Activated CD8-positive, alpha-beta memory T cell treated with anti-CD3 and anti-CD28 coated beads for 1 hour (primary cell): ENCODE data around the gene PSMC3IP.

Experiments used
- DNase-seq, 2 donors: peaks; one replicate each; pipeline ENCODE4 v3.0.0-alpha.2; 2020; ENCODE audit warnings: low read depth in 1 of 2; ENCODE audit errors: extremely low read depth in 1 of 2

Gene PSMC3IP

GRCh38 chr17:42586514-42587230 lies 9.1 kb upstream of the PSMC3IP start:
- no peak for DNase-seq

GRCh38 chr17:42585353-42585752 lies 7.8 kb upstream of the PSMC3IP start:
- no peak for DNase-seq

DNA sequence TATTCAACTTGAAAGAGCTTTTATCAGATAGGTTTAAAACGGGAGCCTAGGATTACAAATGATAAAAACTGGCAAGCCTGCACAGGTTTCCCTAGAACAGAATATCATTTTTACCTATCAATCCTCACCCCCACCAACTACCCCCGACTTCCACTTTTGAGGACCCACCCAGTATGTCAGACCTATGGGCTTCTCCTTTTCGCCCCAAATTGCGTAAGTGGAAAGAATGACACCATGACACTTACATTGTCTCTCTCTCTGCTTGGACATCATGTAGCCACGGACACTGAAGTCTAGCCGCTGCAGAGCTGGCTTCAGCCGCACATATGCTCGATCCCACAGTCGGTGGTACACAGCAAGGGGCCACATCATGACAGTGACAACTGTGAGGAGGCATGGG lies 7.4 kb upstream of the PSMC3IP start:
- no peak for DNase-seq

DNA sequence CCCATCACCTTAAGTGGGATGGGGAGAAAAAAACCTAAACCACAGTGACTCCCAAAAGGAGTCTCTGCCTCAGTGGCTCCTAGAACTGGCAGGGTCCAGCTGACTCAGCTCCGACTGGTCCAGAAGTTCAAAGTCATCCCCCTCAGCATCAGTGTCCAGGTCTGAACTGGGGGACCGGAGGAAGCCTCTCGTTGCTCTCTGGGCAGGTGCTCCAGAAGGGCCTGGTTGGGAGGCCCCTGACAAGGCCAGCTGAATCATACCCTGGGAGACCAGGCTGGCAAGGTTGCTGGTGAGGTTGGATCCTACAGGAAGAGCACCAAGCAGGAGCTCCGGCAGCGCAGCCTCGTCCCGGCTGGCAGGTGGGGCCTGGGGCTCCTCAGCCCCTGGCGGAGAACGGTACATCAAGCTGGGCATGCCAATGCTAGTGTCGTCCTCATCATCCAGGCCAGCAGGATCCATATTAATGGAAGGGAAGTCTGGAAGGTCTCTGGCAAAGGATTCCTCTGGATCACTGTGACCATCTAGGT lies 4.3 kb upstream of the PSMC3IP start:
- DNase-seq, result no peak

GRCh38 chr17:42579794-42580551 lies 2.4 kb upstream of the PSMC3IP start:
- no peak for DNase-seq

DNA sequence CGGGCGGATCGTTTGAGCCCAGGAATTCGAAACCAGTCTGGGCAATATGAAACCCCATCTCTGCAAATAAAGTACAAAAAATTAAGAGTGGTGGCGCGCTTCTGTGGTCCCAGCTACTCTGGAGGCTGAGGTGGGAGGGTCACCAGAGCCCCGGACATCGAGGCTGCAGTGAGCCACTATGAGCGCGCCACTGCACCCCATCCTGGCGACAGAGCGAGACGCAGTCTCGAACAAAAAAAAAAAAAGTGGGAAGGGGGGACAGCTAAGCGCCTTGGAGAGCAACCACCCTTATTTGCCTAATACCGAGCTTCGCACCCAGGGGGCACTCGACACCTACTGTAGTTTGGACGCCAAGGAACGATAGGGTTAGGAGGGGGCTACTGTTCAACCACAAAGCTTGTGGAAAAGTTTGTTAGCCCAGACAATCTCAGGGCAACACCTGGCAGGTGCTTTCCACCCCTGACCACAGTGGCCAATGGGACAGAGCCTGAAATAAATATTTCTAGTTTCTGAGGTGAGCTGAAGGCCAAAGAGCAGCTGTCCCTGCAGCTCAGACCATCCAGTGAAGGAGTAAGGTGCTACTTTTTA lies 847 bp upstream of the PSMC3IP start:
- DNase-seq, result peak in 1 of 2 donors; percentile 48

- no peak for DNase-seq
Observed at GRCh38 chr17:42577140-42577531, 393 bp downstream of the PSMC3IP start.

- DNase-seq, result no peak
Observed at GRCh38 chr17:42574463-42574862, 3.1 kb downstream of the PSMC3IP start.

DNA sequence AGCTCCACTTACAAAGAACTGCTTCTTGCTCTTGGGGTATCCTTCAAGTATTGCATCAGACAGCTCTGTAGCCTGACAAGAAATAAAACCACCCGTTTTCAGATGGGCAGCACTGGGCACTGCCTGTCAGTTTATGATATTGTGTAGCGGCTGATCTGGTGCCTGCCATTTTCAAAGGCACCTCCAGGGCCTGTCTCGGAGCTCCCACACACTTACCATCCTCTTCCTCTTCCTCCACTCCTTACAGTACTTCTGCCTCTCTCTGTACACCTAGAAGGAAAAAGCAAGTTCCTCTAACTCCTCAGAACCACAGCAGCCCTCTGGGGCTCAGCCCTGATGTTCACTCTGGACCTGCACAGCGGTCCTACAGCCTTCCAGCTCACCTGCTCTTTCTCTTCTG lies 4.4 kb downstream of the PSMC3IP start:
- DNase-seq, result no peak

GRCh38 chr17:42571435-42572225 lies 5.9 kb downstream of the PSMC3IP start:
- no peak for DNase-seq

DNA sequence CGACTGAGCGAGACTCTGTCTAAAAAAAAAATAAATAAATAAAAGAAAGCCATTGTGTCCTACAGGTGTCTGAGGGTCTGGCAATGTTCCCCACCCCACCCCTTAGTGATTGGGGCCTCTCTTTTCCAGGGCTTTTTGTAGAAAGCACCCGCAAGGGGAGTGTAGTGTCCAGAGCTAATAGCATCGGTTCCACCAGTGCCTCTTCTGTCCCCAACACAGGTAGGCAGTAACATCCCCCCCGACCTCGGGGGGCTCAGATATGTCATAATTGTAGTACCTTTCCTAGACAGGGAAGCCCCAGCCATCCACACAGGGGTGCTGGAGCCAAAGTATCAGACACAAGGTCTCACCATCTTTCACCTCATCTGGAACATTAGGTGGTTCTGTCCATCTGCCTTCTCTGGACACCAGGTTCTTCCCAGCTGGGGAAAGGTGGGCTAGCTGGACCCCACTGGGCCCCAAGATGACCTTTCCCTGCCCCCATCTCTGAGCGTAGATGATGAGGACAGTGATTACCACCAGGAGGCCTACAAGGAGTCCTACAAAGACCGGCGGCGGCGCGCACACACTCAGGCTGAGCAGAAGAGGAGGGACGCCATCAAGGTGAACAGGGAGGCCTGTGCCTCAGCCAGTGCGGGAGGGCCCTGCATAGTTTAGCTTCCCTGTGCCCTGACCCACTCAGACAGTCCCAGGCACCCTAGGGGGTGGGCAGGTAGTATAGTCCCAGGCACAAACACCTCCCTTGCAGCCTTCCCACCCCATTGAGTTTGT lies 9.0 kb downstream of the PSMC3IP start:
- DNase-seq, result no peak

DNA sequence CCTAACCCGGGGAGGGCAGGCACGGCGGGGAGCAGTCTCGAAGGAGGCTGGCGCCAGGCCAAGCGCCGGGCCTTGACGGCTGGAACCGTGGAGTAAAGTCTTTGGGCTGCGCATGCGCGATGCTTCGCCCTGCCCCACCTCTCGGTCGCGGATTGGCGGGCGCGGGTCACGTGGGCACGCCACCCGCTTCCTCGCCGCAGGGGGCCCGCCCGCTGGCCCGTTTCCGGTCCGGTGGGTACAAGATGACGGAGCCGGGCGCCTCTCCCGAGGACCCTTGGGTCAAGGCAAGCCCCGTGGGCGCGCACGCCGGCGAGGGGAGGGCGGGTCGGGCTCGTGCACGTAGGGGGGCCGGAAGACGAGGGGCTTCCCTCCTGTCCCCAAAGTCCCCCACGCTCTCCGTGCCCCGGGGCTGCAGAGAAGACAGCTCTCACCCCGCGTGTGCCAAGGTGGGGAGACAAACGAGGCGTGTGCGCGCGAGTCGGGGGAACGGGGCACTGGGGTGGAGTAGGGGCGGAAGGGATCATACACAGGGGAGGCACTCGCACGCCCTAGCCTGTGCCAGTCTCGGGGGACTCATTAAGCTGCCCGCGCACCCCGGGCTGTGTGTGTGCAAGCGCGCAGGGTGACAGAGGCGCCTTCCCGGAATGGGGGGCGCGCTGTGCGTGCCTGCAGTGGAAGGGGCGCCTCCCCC lies 10.5 kb downstream of the PSMC3IP start, which contains the start of gene MLX:
Gene MLX (plus strand): TSS at position 218 of the 691 bp plus-strand sequence. CDS start 25 bp downstream, at position 243.
- DNase-seq, result peak; percentile 74 to 86

DNA sequence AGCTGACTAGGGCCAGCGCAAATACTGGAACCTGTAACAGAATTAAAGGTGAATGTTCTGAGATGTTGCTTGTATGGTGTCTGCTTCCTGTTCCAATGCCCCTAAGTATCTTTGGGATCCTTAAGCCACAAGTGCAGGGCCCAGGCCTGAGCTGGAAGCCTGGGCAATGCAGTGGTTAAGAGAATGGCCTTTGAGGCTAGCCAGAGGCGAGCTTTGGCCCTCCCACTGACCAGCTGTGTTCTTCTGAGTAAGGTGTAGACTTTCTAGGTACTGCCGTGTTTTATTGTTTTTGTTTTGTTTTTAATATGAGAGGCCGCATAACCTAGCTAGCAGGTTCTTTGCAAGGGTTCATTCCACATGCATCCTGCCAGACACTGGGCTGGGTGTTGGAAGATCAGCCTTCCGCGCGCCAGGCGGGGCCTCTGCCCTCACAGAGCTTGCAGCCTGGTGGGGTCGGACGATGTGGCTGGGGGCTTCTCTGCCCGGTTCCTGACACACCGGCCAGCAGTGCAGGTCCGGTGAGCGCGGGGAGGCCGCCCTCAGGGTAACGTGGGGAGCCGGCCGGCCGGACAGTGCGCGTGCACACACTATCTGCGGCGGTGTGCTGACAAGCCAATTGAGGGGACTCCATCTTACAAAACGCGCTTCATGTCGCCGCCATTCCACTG lies 11.2 kb downstream of the PSMC3IP start:
- no peak for DNase-seq

DNA sequence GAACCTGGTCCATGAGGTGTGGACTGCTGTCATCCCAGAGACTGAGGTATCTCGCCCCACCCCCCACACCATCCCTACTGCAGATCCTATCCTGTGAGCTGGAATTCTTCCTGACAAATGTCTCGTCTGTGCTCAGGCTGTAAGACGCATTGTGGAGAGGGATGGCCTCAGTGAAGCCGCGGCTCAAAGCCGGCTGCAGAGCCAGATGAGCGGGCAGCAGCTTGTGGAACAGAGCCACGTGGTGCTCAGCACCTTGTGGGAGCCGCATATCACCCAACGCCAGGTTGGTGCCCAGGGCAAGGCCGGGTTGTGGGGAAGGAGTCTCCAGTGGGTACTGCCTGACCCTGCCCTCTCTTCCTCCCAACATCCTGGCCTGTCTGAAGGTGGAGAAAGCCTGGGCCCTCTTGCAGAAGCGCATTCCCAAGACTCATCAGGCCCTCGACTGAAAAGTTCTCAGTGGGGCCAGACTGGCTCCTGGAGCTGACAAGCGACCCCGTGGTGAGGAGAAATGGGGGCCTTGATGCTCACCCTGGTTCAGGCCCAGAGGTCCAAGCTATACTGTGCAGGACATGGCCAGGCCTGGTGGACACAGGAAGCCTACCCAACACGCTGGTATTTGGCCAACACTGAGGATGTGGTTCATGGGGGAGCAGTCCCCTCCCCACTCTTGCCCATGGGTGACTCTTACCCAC lies 11.9 kb downstream of the PSMC3IP start:
- no peak for DNase-seq

GRCh38 chr17:42564815-42565522 lies 12.6 kb downstream of the PSMC3IP start:
- DNase-seq, result no peak

GRCh38 chr17:42563950-42564349 lies 13.6 kb downstream of the PSMC3IP start:
- no peak for DNase-seq

- no peak for DNase-seq
Observed at GRCh38 chr17:42563543-42563942, 14.0 kb downstream of the PSMC3IP start.

- DNase-seq, result no peak
Observed at GRCh38 chr17:42563143-42563509, 14.4 kb downstream of the PSMC3IP start.
